LNCaP clone FGC (cell line): ENCODE results near the gene CACNA2D3.

Source experiments
- DNase-seq: peaks from one replicate; pipeline ENCODE4 v3.0.0-alpha.2; 2011; ENCODE audit warnings: low read depth
- H3K4me3 ChIP-seq: 2 replicates; pipeline ENCODE4 v1.5.1; 2011; ENCODE audit warnings: mild to moderate bottlenecking, low read depth, low read length, control low read depth
- TF ChIP-seq, protein P1 (sequence below): IDR thresholded peaks from 2 replicates; pipeline ENCODE4 v1.5.1; 2012; ENCODE audit warnings: mild to moderate bottlenecking; ENCODE audit not compliant: control insufficient read depth, insufficient read depth; ENCODE audit errors: extremely low read depth

Gene CACNA2D3

DNA sequence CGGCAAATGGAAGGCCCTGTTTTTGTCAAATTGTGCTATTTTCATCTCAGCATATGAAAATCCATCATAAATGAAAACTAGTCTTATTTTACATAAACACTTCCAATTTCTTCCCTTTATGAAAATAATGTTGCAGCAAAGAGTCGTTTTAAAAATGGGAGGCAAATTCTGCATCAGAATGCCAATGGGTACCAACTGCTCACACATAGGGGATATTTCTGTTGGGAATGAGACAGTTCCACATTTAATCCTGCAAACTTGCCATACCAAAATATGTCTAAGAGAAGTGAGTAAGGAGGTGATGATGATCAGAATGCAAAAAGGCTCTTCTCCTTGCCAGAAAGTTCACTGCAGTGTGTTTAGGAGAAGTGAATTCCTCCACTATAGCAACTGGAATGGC is 391.7 kb downstream of the CACNA2D3 start:
- DNase-seq, result no peak
- no peak overlapping the region for H3K4me3 ChIP-seq
- TF ChIP-seq, protein P1, sequence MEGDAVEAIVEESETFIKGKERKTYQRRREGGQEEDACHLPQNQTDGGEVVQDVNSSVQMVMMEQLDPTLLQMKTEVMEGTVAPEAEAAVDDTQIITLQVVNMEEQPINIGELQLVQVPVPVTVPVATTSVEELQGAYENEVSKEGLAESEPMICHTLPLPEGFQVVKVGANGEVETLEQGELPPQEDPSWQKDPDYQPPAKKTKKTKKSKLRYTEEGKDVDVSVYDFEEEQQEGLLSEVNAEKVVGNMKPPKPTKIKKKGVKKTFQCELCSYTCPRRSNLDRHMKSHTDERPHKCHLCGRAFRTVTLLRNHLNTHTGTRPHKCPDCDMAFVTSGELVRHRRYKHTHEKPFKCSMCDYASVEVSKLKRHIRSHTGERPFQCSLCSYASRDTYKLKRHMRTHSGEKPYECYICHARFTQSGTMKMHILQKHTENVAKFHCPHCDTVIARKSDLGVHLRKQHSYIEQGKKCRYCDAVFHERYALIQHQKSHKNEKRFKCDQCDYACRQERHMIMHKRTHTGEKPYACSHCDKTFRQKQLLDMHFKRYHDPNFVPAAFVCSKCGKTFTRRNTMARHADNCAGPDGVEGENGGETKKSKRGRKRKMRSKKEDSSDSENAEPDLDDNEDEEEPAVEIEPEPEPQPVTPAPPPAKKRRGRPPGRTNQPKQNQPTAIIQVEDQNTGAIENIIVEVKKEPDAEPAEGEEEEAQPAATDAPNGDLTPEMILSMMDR, result no peak

DNA sequence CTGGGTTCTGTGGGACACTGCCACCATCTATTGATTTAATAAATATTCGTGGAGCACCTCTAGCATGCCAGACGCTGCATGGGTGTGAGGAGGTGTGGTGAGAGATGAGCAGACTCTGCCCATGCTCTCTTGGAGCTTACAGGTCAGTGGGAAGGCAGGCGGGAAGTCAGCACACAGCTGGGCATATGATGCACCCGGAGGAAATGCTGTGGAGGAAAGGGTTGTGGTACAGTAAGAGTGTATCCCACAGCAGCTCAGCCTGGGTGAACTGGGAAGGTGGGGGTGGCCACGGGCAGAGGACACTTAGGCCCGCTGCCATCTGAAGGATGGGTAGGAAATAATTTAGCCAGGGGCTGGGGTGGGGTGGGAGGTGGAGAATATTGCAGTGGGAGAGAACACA is 392.1 kb downstream of the CACNA2D3 start:
- DNase-seq, result no peak
- TF ChIP-seq, protein P1, result no peak
- no peak overlapping the region for H3K4me3 ChIP-seq

DNA sequence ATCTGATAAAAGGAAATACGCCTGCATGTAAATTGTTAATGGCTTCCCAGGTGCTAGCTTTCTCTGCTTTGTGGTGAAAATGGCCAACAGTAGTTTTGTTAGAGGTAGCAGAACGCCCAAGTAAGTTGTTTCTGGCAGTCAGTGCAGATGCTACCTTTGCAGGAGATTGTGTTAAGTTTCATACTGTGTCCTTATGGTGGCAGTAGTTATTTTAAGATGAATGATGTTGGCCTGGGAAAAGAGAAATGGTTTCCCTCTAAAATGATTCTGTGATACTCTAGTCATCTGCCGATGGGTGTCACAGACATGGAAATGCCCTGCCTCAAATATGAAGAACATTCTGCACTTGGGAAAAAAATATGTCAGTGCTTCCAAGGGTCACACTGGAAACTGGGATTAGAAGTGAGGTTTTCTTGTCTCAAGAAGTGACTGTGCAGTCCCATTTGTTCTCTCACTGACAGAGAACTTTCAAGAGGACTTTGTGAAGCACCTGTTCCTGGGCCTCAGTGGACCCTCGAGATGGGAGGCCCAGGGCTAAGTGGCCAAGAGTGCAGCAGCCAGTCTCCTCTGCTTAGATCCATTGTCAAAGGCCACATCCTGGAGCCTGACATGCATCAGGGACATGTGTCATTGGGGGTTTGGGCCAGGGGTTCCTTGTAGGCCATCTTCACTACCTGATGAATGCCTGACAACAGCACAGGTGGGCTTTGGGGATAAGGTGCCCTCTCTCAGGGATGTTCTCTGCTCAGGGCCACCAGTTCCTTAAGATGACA is 393.3 kb downstream of the CACNA2D3 start:
- TF ChIP-seq, protein P1, result peak; percentile 43
- no peak for DNase-seq
- H3K4me3 ChIP-seq, result no peak overlapping the region

GRCh38 chr3:54517424-54517823 is 395.1 kb downstream of the CACNA2D3 start:
- DNase-seq, result no peak
- TF ChIP-seq, protein P1, result no peak
- H3K4me3 ChIP-seq, result no peak overlapping the region

DNA sequence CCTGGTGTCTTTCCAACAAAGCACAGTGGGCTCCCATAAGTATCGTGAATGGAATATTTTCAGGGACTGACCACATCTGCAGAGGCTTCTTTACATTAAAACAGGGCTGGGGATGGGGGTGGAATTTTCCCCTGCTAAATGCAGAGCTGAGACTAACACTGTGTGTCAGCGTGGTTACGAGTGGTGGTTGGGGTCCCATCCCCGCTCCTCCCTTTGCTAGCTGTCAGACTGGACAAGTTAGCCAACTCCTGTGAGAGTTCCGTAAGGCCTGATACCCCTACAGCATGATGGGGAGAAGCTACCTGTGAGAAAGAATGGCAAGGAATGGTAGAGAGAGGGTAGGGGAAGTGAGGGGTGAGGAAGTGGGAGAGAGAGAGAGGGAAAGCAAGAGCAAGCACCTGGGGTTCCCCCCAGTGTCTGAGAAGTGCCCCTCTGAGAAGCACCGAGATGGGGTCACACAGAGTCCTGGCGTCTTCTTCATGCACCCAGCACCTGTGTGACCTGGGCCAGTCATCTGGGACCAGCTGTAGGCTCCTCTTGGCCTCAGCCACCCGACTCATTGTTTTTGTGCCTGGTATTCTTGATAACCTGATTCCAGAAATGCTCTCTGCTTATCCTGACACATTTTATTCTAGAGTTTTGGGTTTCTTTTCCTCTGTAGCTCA is 395.8 kb downstream of the CACNA2D3 start:
- no peak for DNase-seq
- TF ChIP-seq, protein P1, result no peak
- H3K4me3 ChIP-seq, result no peak overlapping the region

GRCh38 chr3:54519493-54519892 is 397.1 kb downstream of the CACNA2D3 start:
- DNase-seq, result no peak
- TF ChIP-seq, protein P1, result no peak
- no peak overlapping the region for H3K4me3 ChIP-seq
